SK-N-MC (cell line): ENCODE data around the gene TBC1D10B.
"Not testable (repeated sequence)": the region's sequence is repeated elsewhere in the genome, so short reads cannot be mapped to it uniquely, and the experiment has no call there.

Source experiments
- DNase-seq: peaks from one replicate; pipeline ENCODE4 v3.0.0-alpha.2; 2011; ENCODE audit warnings: low read depth, low spot score
- H3K27ac ChIP-seq: fragments of 200-600 bp; sonication (generic); 2 replicates; pipeline ENCODE4 v1.5.1; 2016; ENCODE audit warnings: mixed run types
- H3K36me3 ChIP-seq: fragments of 200-600 bp; sonication (generic); 2 replicates; pipeline ENCODE4 v1.6.1; 2017; ENCODE audit warnings: antibody characterized with exemption, low read length, mixed read lengths; ENCODE audit not compliant: insufficient read depth
- H3K4me3 ChIP-seq: fragments of 200-600 bp; sonication (generic); 2 replicates; pipeline ENCODE4 v1.5.1; 2016
- H3K9ac ChIP-seq: fragments of 200-600 bp; sonication (generic); 2 replicates; pipeline ENCODE4 v1.8.0; 2017; ENCODE audit warnings: mixed run types, mixed read lengths; ENCODE audit not compliant: insufficient read length
- H3K9me3 ChIP-seq: fragments of 200-600 bp; sonication (generic); 2 replicates; pipeline ENCODE4 v1.6.1; 2017; ENCODE audit warnings: low read depth, mild to moderate bottlenecking, antibody characterized with exemption, low read length, moderate library complexity, mixed read lengths
- EZH2 ChIP-seq: fragments of 200-600 bp; sonication (generic); IDR thresholded peaks from one replicate; pipeline ENCODE4 v1.6.1; 2017; ENCODE audit warnings: antibody characterized with exemption
- FOXP2 ChIP-seq: optimal IDR thresholded peaks from 2 replicates; pipeline ENCODE3; 2011; ENCODE audit warnings: mild to moderate bottlenecking, moderate library complexity; ENCODE audit not compliant: insufficient read depth; ENCODE audit errors: extremely low read length, control extremely low read depth
- POLR2AphosphoS5 ChIP-seq: IDR thresholded peaks from 2 replicates; pipeline ENCODE4 v1.6.1; 2012; ENCODE audit warnings: mild to moderate bottlenecking, low read depth, low read length, borderline replicate concordance

TBC1D10B gene

DNA sequence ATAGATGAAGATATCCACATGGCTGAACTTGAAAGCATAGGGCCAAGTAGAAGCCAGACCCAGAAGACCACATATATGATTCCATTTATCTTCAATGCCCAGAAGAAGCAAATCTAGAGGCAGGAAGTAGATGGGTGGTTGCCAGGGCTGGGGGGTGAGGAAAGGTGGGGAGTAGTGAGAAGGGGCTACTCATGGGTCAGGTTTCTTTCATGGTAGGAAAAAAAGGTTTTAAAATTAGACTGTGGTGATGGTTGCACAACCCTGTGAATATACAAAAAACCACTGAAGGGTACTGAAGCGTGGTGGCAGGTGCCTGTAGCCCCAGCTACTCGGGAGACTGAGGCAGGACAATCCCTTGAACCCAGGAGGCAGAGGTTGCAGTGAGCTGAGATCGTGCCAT lies 20.6 kb downstream of the TBC1D10B start:
- H3K9me3 ChIP-seq, result no peaks in the 10 kb centered on the region
- no peak overlapping the region for H3K27ac ChIP-seq
- peaks cover 31% of the 10 kb centered on the region; the same call in 1 of the 2 replicates for H3K36me3 ChIP-seq
- H3K9ac ChIP-seq, result no peak overlapping the region
- no peak for DNase-seq
- no peak overlapping the region for H3K4me3 ChIP-seq
- TF ChIP-seq EZH2, result no peak
- TF ChIP-seq FOXP2, result no peak
- TF ChIP-seq POLR2AphosphoS5, result no peak

- Histone ChIP-seq H3K27ac (no peak overlapping the region), H3K36me3 (peaks cover 30% of the 10 kb centered on the region; the same call in 1 of the 2 replicates), H3K9me3 (no peaks in the 10 kb centered on the region), H3K9ac (no peak overlapping the region), H3K4me3 (no peak overlapping the region)
- TF ChIP-seq POLR2AphosphoS5 (no peak), FOXP2 (no peak), EZH2 (no peak)
- DNase-seq, result no peak
Observed at GRCh38 chr16:30348929-30349328, 21.4 kb downstream of the TBC1D10B start.

DNA sequence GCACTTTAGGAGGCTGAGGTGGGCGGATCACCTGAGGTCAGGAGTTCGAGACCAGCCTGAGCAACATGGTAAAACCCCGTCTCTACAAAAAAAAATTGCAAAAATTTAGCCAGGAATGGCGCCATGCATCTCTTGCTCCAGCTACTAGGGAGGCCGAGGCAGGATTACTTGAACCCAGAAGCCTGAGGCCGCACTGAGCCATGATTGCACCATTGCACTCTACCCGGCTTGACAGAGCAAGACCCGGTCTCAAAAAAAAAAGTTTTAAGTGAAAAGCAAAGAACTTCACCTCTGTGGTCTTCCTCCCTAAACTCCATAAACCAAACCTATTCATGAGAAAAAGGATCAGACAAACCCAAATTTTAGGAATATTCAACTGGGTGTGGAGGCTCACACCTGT lies 22.2 kb downstream of the TBC1D10B start:
- H3K27ac ChIP-seq, result no peak overlapping the region

GRCh38 chr16:30346286-30346685 lies 24.0 kb downstream of the TBC1D10B start:
- no peaks in the 10 kb centered on the region for H3K9me3 ChIP-seq
- H3K4me3 ChIP-seq, result no peak overlapping the region
- H3K36me3 ChIP-seq, result peaks cover 10% of the 10 kb centered on the region; the same call in 1 of the 2 replicates
- H3K27ac ChIP-seq, result no peak overlapping the region
- TF ChIP-seq POLR2AphosphoS5 (no peak), FOXP2 (no peak), EZH2 (no peak)
- DNase-seq, result no peak
- no peak overlapping the region for H3K9ac ChIP-seq

More for the DNA sequence above, 22.2 kb downstream of the TBC1D10B start:
- no peaks in the 10 kb centered on the region for H3K9me3 ChIP-seq
- no peak for DNase-seq
- TF ChIP-seq FOXP2, result no peak
- no peak for TF ChIP-seq POLR2AphosphoS5
- TF ChIP-seq EZH2, result no peak
- no peak overlapping the region for H3K9ac ChIP-seq
- H3K4me3 ChIP-seq, result no peak overlapping the region
- H3K36me3 ChIP-seq, result peaks cover 27% of the 10 kb centered on the region; the same call in 1 of the 2 replicates

DNA sequence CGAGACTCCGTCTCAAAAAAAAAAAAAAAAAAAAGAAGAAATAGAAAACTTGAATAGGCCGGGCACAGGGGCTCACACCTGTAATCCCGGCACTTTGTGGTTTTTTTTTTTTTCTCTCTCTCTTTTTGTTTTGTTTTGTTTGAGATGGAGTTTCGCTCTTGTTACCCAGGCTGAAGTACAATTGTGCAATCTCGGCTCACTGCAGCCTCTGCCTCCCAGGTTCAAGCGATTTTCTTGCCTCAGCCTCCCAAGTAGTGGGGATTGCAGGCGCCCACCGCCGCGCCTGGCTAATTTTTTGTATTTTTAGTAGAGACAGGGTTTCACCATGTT lies 26.8 kb downstream of the TBC1D10B start:
- DNase-seq, H3K36me3 ChIP-seq, H3K9me3 ChIP-seq, H3K4me3 ChIP-seq, H3K9ac ChIP-seq, H3K27ac ChIP-seq: not testable (repeated sequence)

- no peaks in the 10 kb centered on the region for H3K9me3 ChIP-seq
- no peak overlapping the region for H3K9ac ChIP-seq
- no peaks in the 10 kb centered on the region for H3K36me3 ChIP-seq
- no peak for DNase-seq
- no peak overlapping the region for H3K27ac ChIP-seq
- TF ChIP-seq FOXP2, result no peak
- TF ChIP-seq EZH2, result no peak
- no peak for TF ChIP-seq POLR2AphosphoS5
- H3K4me3 ChIP-seq, result no peak overlapping the region
Observed at GRCh38 chr16:30342751-30343490, 27.4 kb downstream of the TBC1D10B start.

DNA sequence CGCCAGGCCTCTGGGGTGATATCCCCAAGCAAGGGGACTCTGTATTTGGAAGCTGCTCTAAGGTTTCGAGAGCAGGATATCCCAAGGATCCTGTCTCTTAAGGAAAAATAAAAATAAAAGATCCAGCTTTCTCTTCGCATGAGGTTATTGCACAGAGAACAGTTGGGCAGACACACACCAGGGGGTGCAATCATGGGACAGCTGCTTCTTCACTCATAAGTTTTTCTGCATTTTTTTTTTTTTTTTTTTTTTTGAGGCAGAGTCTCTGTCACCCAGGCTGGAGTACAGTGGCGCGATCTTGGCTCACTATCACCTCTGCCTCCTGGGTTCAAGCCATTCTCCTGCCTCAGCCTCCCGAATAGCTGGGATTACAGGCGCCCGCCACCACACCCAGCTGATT lies 28.3 kb downstream of the TBC1D10B start:
- H3K36me3 ChIP-seq, H3K9ac ChIP-seq, H3K9me3 ChIP-seq, DNase-seq, H3K4me3 ChIP-seq, H3K27ac ChIP-seq: not testable (repeated sequence)

GRCh38 chr16:30340621-30341020 lies 29.7 kb downstream of the TBC1D10B start:
- Histone ChIP-seq H3K9ac (no peak overlapping the region), H3K27ac (no peak overlapping the region)
- DNase-seq, result no peak

DNA sequence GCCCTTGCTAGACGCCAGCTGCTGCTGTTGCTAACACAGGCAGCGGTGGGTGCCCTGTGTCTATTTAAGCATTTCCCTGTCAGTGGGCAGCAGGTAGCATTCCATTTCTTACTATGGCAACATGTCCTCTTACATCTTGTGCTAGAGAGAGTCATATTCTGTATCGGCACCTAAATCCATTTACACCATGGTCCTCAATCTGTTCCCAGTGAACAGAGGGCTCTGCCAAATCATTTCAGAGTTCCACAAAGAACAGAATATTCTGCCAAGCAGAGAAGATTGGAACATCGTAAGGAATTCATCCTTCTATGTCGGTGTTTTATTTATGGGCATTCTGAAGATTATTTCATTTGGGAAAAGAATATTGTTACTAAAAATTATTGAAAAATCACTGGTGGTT lies 31.6 kb downstream of the TBC1D10B start:
- DNase-seq, H3K9ac ChIP-seq, H3K27ac ChIP-seq, H3K4me3 ChIP-seq, H3K9me3 ChIP-seq, H3K36me3 ChIP-seq: not testable (repeated sequence)

More at GRCh38 chr16:30340621-30341020, 29.7 kb downstream of the TBC1D10B start:
- H3K9me3 ChIP-seq, result no peaks in the 10 kb centered on the region
- H3K36me3 ChIP-seq, result no peaks in the 10 kb centered on the region
- TF ChIP-seq POLR2AphosphoS5 (no peak), EZH2 (no peak), FOXP2 (no peak)
- no peak overlapping the region for H3K4me3 ChIP-seq

DNA sequence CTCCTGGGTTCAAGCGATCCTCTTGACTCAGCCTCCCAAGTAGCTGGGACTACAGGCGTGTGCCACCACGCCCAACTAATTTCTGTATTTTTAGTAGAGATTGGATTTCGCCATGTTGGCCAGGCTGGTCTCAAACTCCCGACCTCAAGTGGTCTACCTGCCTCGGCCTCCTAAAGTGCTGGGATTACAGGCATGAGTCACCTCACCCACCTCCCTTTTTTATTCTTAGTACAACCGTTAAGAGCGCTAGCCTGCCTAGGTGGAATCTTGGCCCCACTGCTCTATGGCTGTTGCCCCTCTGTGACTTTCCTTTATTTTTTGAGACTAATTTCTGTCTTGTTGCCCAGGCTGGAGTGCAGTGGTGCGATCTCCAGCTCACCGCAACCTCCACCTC lies 32.3 kb downstream of the TBC1D10B start:
- not testable (repeated sequence) for DNase-seq, H3K27ac ChIP-seq

More for the DNA sequence above, 32.3 kb downstream of the TBC1D10B start:
- not testable (repeated sequence) for H3K9ac ChIP-seq, H3K36me3 ChIP-seq, H3K4me3 ChIP-seq, H3K9me3 ChIP-seq
